ENCODE measurements around the gene ZNF490.

The ZNF490 gene

GRCh38 chr19:12596485-12596884, 14.1 kb downstream of the ZNF490 start:
- Histone ChIP-seq H3K4me1 (ENCODE audit: control insufficient read depth, low read depth, low read length) (no peaks in the 10 kb centered on the region), H3K27me3 (ENCODE audit: insufficient read depth, low read length, poor library complexity) (no peaks in the 10 kb centered on the region), H3K56ac (ENCODE audit: low read length) (no peak overlapping the region), H2BK120ac (ENCODE audit: low read depth, low read length) (no peak overlapping the region), H3K18ac (ENCODE audit: low read length) (no peak overlapping the region), H3K4ac (ENCODE audit: low read depth, low read length) (no peak overlapping the region), H3K4me3 (ENCODE audit: low read length) (no peak overlapping the region), H4K8ac (ENCODE audit: low read depth, low read length) (no peak overlapping the region), H3K9ac (ENCODE audit: low read length) (no peak overlapping the region), H3K79me2 (ENCODE audit: control insufficient read depth, insufficient read depth, low read length) (no peaks in the 10 kb centered on the region), H3K36me3 (ENCODE audit: control insufficient read depth, insufficient read depth, low read length) (no peaks in the 10 kb centered on the region), H3K27ac (ENCODE audit: low read depth, low read length) (no peak overlapping the region), H2AK5ac (ENCODE audit: low read length) (no peak overlapping the region), H2BK15ac (replicated peaks; ENCODE audit: low read depth) (no peak overlapping the region), H2BK5ac (ENCODE audit: low read length) (no peak overlapping the region), H3K4me2 (ENCODE audit: low read length) (no peak overlapping the region), H3K79me1 (ENCODE audit: low read length) (no peaks in the 10 kb centered on the region), H3K23ac (ENCODE audit: low read length) (no peak overlapping the region), H4K5ac (ENCODE audit: low read length) (no peak overlapping the region)
- WGBS (ENCODE audit: extremely low coverage, insufficient coverage, low lambda C conversion rate): no CpG with 5 or more reads among the region's 11 CpGs
- DNase-seq: no peak

GRCh38 chr19:12581100-12581499, 29.5 kb downstream of the ZNF490 start:
- peak overlapping the region; percentile 21 for H3K4me3 ChIP-seq (ENCODE audit: low read length)
- H4K5ac ChIP-seq (ENCODE audit: low read length): no peak overlapping the region
- no peak overlapping the region for H3K23ac ChIP-seq (ENCODE audit: low read length)
- no peaks in the 10 kb centered on the region for H3K79me2 ChIP-seq (ENCODE audit: control insufficient read depth, insufficient read depth, low read length)
- H3K27ac ChIP-seq (ENCODE audit: low read depth, low read length): no peak overlapping the region
- H3K4ac ChIP-seq (ENCODE audit: low read depth, low read length): no peak overlapping the region
- H3K27me3 ChIP-seq (ENCODE audit: insufficient read depth, low read length, poor library complexity): no peaks in the 10 kb centered on the region
- H3K56ac ChIP-seq (ENCODE audit: low read length): no peak overlapping the region
- no peak overlapping the region for H4K8ac ChIP-seq (ENCODE audit: low read depth, low read length)
- DNase-seq: peak; percentile 26
- H3K4me2 ChIP-seq (ENCODE audit: low read length): no peak overlapping the region
- H3K79me1 ChIP-seq (ENCODE audit: low read length): no peaks in the 10 kb centered on the region
- no peaks in the 10 kb centered on the region for H3K4me1 ChIP-seq (ENCODE audit: control insufficient read depth, low read depth, low read length)
- no peak overlapping the region for H2BK120ac ChIP-seq (ENCODE audit: low read depth, low read length)
- H3K36me3 ChIP-seq (ENCODE audit: control insufficient read depth, insufficient read depth, low read length): peaks cover 5% of the 10 kb centered on the region
- no peak overlapping the region for H2BK15ac ChIP-seq (replicated peaks; ENCODE audit: low read depth)
- WGBS (ENCODE audit: extremely low coverage, insufficient coverage, low lambda C conversion rate): no CpG with 5 or more reads among the region's 9 CpGs
- H2BK5ac ChIP-seq (ENCODE audit: low read length): no peak overlapping the region
- no peak overlapping the region for H2AK5ac ChIP-seq (ENCODE audit: low read length)
- no peak overlapping the region for H3K18ac ChIP-seq (ENCODE audit: low read length)
- H3K9ac ChIP-seq (ENCODE audit: low read length): no peak overlapping the region

DNA sequence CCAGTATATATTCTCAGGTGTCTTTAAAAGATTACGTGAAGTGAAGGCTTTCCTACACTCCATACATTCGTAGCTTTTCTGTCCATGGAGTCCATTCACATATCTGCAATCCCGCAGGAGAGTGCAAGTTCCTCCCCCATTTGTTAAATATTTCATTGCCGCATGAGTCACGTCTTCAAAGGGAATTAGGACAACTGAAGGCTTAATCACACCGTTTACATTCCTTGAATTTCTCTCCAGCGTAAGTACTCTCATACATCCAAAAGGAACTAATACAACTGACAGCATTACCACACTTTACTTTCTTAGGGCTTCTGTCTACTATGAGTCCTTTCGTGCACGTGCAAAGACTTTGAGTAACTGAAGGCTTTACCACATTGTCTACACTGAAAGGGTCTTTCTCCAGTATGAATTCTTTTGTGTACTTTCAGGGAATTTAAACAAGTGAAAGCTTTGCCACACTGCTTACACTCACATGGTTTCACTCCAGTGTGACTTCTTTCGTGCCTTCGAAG, 30.4 kb downstream of the ZNF490 start:
- H3K36me3 ChIP-seq (ENCODE audit: control insufficient read depth, insufficient read depth, low read length): peaks cover 5% of the 10 kb centered on the region
- no peak overlapping the region for H2BK15ac ChIP-seq (replicated peaks; ENCODE audit: low read depth)
- H3K4ac ChIP-seq (ENCODE audit: low read depth, low read length): no peak overlapping the region
- no peak overlapping the region for H3K4me2 ChIP-seq (ENCODE audit: low read length)
- no peak overlapping the region for H3K23ac ChIP-seq (ENCODE audit: low read length)
- no peaks in the 10 kb centered on the region for H3K4me1 ChIP-seq (ENCODE audit: control insufficient read depth, low read depth, low read length)
- no peak overlapping the region for H4K5ac ChIP-seq (ENCODE audit: low read length)
- H3K56ac ChIP-seq (ENCODE audit: low read length): no peak overlapping the region
- H2BK5ac ChIP-seq (ENCODE audit: low read length): no peak overlapping the region
- H3K27ac ChIP-seq (ENCODE audit: low read depth, low read length): no peak overlapping the region
- H3K79me2 ChIP-seq (ENCODE audit: control insufficient read depth, insufficient read depth, low read length): no peaks in the 10 kb centered on the region
- H2BK120ac ChIP-seq (ENCODE audit: low read depth, low read length): no peak overlapping the region
- H2AK5ac ChIP-seq (ENCODE audit: low read length): no peak overlapping the region
- H3K79me1 ChIP-seq (ENCODE audit: low read length): no peaks in the 10 kb centered on the region
- DNase-seq: no peak
- H3K4me3 ChIP-seq (ENCODE audit: low read length): peak overlapping the region; percentile 29
- no peak overlapping the region for H3K18ac ChIP-seq (ENCODE audit: low read length)
- no CpG with 5 or more reads among the region's 11 CpGs for WGBS (ENCODE audit: extremely low coverage, insufficient coverage, low lambda C conversion rate)
- no peaks in the 10 kb centered on the region for H3K27me3 ChIP-seq (ENCODE audit: insufficient read depth, low read length, poor library complexity)
- H4K8ac ChIP-seq (ENCODE audit: low read depth, low read length): no peak overlapping the region
- no peak overlapping the region for H3K9ac ChIP-seq (ENCODE audit: low read length)

GRCh38 chr19:12578641-12579040, 32.0 kb downstream of the ZNF490 start:
- Histone ChIP-seq H2BK5ac (ENCODE audit: low read length) (no peak overlapping the region), H3K36me3 (ENCODE audit: control insufficient read depth, insufficient read depth, low read length) (peaks cover 5% of the 10 kb centered on the region)

GRCh38 chr19:12574036-12574435, 36.6 kb downstream of the ZNF490 start:
- Histone ChIP-seq H3K79me1 (ENCODE audit: low read length) (no peaks in the 10 kb centered on the region), H2AK5ac (ENCODE audit: low read length) (no peak overlapping the region), H3K4ac (ENCODE audit: low read depth, low read length) (no peak overlapping the region), H3K27ac (ENCODE audit: low read depth, low read length) (no peak overlapping the region), H3K23ac (ENCODE audit: low read length) (no peak overlapping the region), H2BK15ac (replicated peaks; ENCODE audit: low read depth) (no peak overlapping the region), H3K79me2 (ENCODE audit: control insufficient read depth, insufficient read depth, low read length) (no peaks in the 10 kb centered on the region), H3K4me3 (ENCODE audit: low read length) (no peak overlapping the region), H3K56ac (ENCODE audit: low read length) (no peak overlapping the region), H2BK120ac (ENCODE audit: low read depth, low read length) (no peak overlapping the region), H3K27me3 (ENCODE audit: insufficient read depth, low read length, poor library complexity) (no peaks in the 10 kb centered on the region), H4K8ac (ENCODE audit: low read depth, low read length) (no peak overlapping the region), H3K9ac (ENCODE audit: low read length) (no peak overlapping the region), H3K36me3 (ENCODE audit: control insufficient read depth, insufficient read depth, low read length) (no peaks in the 10 kb centered on the region), H2BK5ac (ENCODE audit: low read length) (no peak overlapping the region), H3K4me2 (ENCODE audit: low read length) (no peak overlapping the region), H4K5ac (ENCODE audit: low read length) (no peak overlapping the region), H3K4me1 (ENCODE audit: control insufficient read depth, low read depth, low read length) (no peaks in the 10 kb centered on the region), H3K18ac (ENCODE audit: low read length) (no peak overlapping the region)
- no peak for DNase-seq
- no CpG with 5 or more reads among the region's 7 CpGs for WGBS (ENCODE audit: extremely low coverage, insufficient coverage, low lambda C conversion rate)

More at GRCh38 chr19:12578641-12579040, 32.0 kb downstream of the ZNF490 start:
- DNase-seq: no peak
- H3K4me3 ChIP-seq (ENCODE audit: low read length): no peak overlapping the region
- H3K4ac ChIP-seq (ENCODE audit: low read depth, low read length): no peak overlapping the region
- no peak overlapping the region for H3K56ac ChIP-seq (ENCODE audit: low read length)
- H2BK15ac ChIP-seq (replicated peaks; ENCODE audit: low read depth): no peak overlapping the region
- H3K79me2 ChIP-seq (ENCODE audit: control insufficient read depth, insufficient read depth, low read length): no peaks in the 10 kb centered on the region
- no peak overlapping the region for H3K23ac ChIP-seq (ENCODE audit: low read length)
- H3K4me1 ChIP-seq (ENCODE audit: control insufficient read depth, low read depth, low read length): no peaks in the 10 kb centered on the region
- no peak overlapping the region for H3K18ac ChIP-seq (ENCODE audit: low read length)
- H4K8ac ChIP-seq (ENCODE audit: low read depth, low read length): no peak overlapping the region
- H3K79me1 ChIP-seq (ENCODE audit: low read length): no peaks in the 10 kb centered on the region
- no CpG with 5 or more reads among the region's 10 CpGs for WGBS (ENCODE audit: extremely low coverage, insufficient coverage, low lambda C conversion rate)
- H3K4me2 ChIP-seq (ENCODE audit: low read length): no peak overlapping the region
- no peak overlapping the region for H3K27ac ChIP-seq (ENCODE audit: low read depth, low read length)
- no peak overlapping the region for H3K9ac ChIP-seq (ENCODE audit: low read length)
- no peak overlapping the region for H2BK120ac ChIP-seq (ENCODE audit: low read depth, low read length)
- H2AK5ac ChIP-seq (ENCODE audit: low read length): no peak overlapping the region
- no peak overlapping the region for H4K5ac ChIP-seq (ENCODE audit: low read length)
- H3K27me3 ChIP-seq (ENCODE audit: insufficient read depth, low read length, poor library complexity): no peaks in the 10 kb centered on the region

GRCh38 chr19:12567951-12568350, 42.7 kb downstream of the ZNF490 start:
- no peak overlapping the region for H2BK120ac ChIP-seq (ENCODE audit: low read depth, low read length)
- H3K79me2 ChIP-seq (ENCODE audit: control insufficient read depth, insufficient read depth, low read length): no peaks in the 10 kb centered on the region
- H2AK5ac ChIP-seq (ENCODE audit: low read length): no peak overlapping the region
- H3K4me3 ChIP-seq (ENCODE audit: low read length): no peak overlapping the region
- no peak overlapping the region for H3K9ac ChIP-seq (ENCODE audit: low read length)
- H3K36me3 ChIP-seq (ENCODE audit: control insufficient read depth, insufficient read depth, low read length): no peaks in the 10 kb centered on the region
- H3K56ac ChIP-seq (ENCODE audit: low read length): no peak overlapping the region
- no peak overlapping the region for H2BK5ac ChIP-seq (ENCODE audit: low read length)
- H2BK15ac ChIP-seq (replicated peaks; ENCODE audit: low read depth): no peak overlapping the region
- no peak overlapping the region for H4K5ac ChIP-seq (ENCODE audit: low read length)
- no peak overlapping the region for H4K8ac ChIP-seq (ENCODE audit: low read depth, low read length)
- no peaks in the 10 kb centered on the region for H3K27me3 ChIP-seq (ENCODE audit: insufficient read depth, low read length, poor library complexity)
- WGBS (ENCODE audit: extremely low coverage, insufficient coverage, low lambda C conversion rate): no CpG with 5 or more reads among the region's 4 CpGs
- H3K18ac ChIP-seq (ENCODE audit: low read length): no peak overlapping the region
- no peaks in the 10 kb centered on the region for H3K4me1 ChIP-seq (ENCODE audit: control insufficient read depth, low read depth, low read length)
- H3K27ac ChIP-seq (ENCODE audit: low read depth, low read length): no peak overlapping the region
- no peak overlapping the region for H3K4ac ChIP-seq (ENCODE audit: low read depth, low read length)
- no peak overlapping the region for H3K4me2 ChIP-seq (ENCODE audit: low read length)
- DNase-seq: no peak
- no peak overlapping the region for H3K23ac ChIP-seq (ENCODE audit: low read length)
- no peaks in the 10 kb centered on the region for H3K79me1 ChIP-seq (ENCODE audit: low read length)
